ENCODE results near the gene TMEM181. TPM values are rescaled to one million over a fixed set of nuclear protein-coding genes. Genes with fewer than 3 reads are reported as not detected.

Gene TMEM181
- polyA plus RNA-seq, 1 donor = 17.2 TPM

- DNase-seq = no peak
These were observed 5.7 kb downstream of the TMEM181 start for GRCh38 chr6:158565482-158566040.

GRCh38 chr6:158566207-158566818 lies 6.4 kb downstream of the TMEM181 start:
- no peak for DNase-seq

- DNase-seq = no peak
These were observed 7.3 kb downstream of the TMEM181 start for GRCh38 chr6:158567152-158567551.

GRCh38 chr6:158567871-158568401 lies 8.0 kb downstream of the TMEM181 start:
- DNase-seq = no peak

- DNase-seq = no peak
These were observed 8.7 kb downstream of the TMEM181 start for GRCh38 chr6:158568549-158568948.

- no peak for DNase-seq
These were observed 9.1 kb downstream of the TMEM181 start for GRCh38 chr6:158569036-158569435.

- no peak for DNase-seq
These were observed 10.7 kb downstream of the TMEM181 start for GRCh38 chr6:158570681-158570962.

- DNase-seq = no peak
These were observed 12.1 kb downstream of the TMEM181 start for GRCh38 chr6:158571826-158572652.

- no peak for DNase-seq
These were observed 13.0 kb downstream of the TMEM181 start for GRCh38 chr6:158572653-158573541.

- DNase-seq = no peak
These were observed 13.6 kb downstream of the TMEM181 start for GRCh38 chr6:158573542-158573931.

- no peak for DNase-seq
These were observed 14.9 kb downstream of the TMEM181 start for GRCh38 chr6:158574800-158575199.

GRCh38 chr6:158575550-158575949 lies 15.7 kb downstream of the TMEM181 start:
- DNase-seq = no peak

- no peak for DNase-seq
These were observed 24.4 kb downstream of the TMEM181 start for GRCh38 chr6:158584236-158584651.

- DNase-seq = no peak
These were observed 26.8 kb downstream of the TMEM181 start for GRCh38 chr6:158586652-158587051.

GRCh38 chr6:158589366-158589765 lies 29.5 kb downstream of the TMEM181 start:
- no peak for DNase-seq

GRCh38 chr6:158591134-158591809 lies 31.4 kb downstream of the TMEM181 start:
- peak; percentile 8 for DNase-seq

- no peak for DNase-seq
These were observed 31.9 kb downstream of the TMEM181 start for GRCh38 chr6:158591810-158592209.

- no peak for DNase-seq
These were observed 33.8 kb downstream of the TMEM181 start for GRCh38 chr6:158593670-158594069.

GRCh38 chr6:158595223-158595622 lies 35.3 kb downstream of the TMEM181 start:
- DNase-seq = no peak

- no peak for DNase-seq
These were observed 37.0 kb downstream of the TMEM181 start for GRCh38 chr6:158596861-158597260.

GRCh38 chr6:158597565-158597964 lies 37.7 kb downstream of the TMEM181 start:
- DNase-seq = no peak

- DNase-seq = no peak
These were observed 39.7 kb downstream of the TMEM181 start for GRCh38 chr6:158599635-158600034.

Data from hindlimb muscle (tissue), 1 donor.